Hepatocyte (in vitro differentiated cells): ENCODE results near the gene CPT1A.

Source experiments
- CTCF ChIP-seq: fragments of 200-600 bp; sonication (generic); IDR thresholded peaks from 2 replicates; pipeline ENCODE4 v1.5.1; 2016; ENCODE audit warnings: antibody characterized with exemption, mild to moderate bottlenecking; ENCODE audit not compliant: poor library complexity
- EZH2 ChIP-seq: fragments of 200-600 bp; sonication (generic); IDR thresholded peaks from 2 replicates; pipeline ENCODE4 v1.6.1; 2016; ENCODE audit warnings: antibody characterized with exemption, mild to moderate bottlenecking, borderline replicate concordance
- EZH2phosphoT487 ChIP-seq: fragments of 200-600 bp; sonication (generic); IDR thresholded peaks from one replicate; pipeline ENCODE4 v1.6.1; 2018; ENCODE audit warnings: antibody characterized with exemption, mild to moderate bottlenecking, low read depth, moderate library complexity; ENCODE audit not compliant: unreplicated experiment, severe bottlenecking

GRCh38 chr11:68721075-68721474, 120.6 kb downstream of the CPT1A start:
- TF ChIP-seq CTCF (no peak), EZH2 (no peak), EZH2phosphoT487 (no peak)
